NCI-H2029 (cell line): ENCODE measurements around the gene FGF2.

Source experiments
- DNase-seq: peaks from one replicate; lab custom pipeline; 2025; lab: John Stamatoyannopoulos, UW

Gene FGF2

DNA sequence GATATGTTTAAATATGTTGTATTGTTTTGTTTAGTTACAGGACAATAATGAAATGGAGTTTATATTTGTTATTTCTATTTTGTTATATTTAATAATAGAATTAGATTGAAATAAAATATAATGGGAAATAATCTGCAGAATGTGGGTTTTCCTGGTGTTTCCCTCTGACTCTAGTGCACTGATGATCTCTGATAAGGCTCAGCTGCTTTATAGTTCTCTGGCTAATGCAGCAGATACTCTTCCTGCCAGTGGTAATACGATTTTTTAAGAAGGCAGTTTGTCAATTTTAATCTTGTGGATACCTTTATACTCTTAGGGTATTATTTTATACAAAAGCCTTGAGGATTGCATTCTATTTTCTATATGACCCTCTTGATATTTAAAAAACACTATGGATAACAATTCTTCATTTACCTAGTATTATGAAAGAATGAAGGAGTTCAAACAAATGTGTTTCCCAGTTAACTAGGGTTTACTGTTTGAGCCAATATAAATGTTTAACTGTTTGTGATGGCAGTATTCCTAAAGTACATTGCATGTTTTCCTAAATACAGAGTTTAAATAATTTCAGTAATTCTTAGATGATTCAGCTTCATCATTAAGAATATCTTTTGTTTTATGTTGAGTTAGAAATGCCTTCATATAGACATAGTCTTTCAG is 68.8 kb downstream of the FGF2 start:
- DNase-seq = no peak

DNA sequence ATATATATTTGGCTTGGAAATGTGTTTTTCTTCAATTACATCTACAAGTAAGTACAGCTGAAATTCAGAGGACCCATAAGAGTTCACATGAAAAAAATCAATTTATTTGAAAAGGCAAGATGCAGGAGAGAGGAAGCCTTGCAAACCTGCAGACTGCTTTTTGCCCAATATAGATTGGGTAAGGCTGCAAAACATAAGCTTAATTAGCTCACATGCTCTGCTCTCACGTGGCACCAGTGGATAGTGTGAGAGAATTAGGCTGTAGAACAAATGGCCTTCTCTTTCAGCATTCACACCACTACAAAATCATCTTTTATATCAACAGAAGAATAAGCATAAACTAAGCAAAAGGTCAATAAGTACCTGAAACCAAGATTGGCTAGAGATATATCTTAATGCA is 69.6 kb downstream of the FGF2 start:
- DNase-seq = no peak

DNA sequence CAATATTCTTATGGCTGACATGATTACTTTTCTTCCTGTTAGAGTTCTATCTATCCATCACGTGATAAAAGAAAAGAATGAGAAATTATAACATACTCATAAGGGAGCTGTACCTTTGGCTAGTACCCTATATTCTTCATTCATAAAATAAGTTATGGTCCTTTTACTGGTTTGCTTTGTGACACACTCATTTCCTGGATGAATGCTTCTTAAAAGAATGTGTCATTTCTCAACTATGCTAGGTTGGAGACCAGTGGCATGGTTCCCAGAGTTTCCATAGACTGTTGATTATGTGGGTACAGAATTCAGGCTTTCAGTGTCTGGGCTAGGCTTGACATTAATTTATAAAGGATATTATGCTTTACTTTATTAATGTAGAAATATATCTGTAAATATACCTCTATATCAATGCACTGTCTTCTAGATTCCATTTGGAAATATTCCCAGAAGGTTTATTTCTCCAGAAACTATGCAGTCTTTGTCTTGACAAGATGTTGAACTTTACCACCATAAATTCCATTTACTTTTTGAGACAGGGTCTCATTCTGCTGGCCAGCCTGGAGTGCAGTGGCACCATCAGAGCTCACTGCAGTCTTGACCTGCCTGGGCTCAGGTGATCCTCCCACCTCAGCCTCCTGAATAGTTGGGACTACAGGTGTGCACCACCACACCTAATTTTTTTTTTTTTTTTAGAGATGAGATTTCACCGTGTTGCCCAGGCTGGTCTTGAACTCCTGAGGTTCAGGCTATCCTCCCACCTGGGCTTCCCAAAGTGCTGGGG is 71.9 kb downstream of the FGF2 start:
- DNase-seq = no peak

DNA sequence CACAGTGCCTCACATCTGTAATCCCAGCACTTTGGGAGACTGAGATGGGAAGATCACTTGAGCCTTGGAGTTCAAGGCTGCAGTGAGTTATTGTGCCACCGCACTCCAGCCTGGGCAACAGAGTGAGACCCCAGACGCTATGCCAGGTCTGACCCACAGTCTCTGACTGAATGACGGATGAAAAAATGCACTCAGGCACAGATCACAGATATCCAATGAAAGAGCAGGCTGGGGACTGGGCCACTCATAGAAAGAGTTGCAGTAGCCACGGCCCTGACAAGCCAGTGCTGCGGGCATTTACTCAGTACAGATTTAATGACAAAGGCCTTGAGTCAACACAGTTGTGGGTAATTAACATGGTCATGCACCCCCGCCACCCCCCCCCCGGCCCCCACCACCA is 73.1 kb downstream of the FGF2 start:
- no peak for DNase-seq

DNA sequence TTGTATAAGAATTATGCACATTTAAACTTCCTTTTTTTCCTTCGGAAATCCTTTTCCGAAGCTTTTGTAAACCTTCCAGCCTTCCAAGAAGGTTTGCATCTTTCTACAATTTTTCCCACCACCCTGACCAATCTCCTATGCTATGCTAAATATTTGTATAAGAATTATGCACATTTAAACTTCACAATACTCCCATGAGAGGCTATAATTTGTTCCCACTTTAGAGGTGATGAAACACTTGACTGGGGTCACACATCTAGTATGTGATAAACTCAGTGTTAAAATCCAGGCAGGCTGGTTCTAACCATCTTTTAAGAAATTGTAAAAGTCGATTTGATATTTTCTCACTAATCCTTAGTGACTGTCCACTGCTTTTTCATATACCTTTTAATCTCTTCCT is 73.7 kb downstream of the FGF2 start:
- DNase-seq = no peak

DNA sequence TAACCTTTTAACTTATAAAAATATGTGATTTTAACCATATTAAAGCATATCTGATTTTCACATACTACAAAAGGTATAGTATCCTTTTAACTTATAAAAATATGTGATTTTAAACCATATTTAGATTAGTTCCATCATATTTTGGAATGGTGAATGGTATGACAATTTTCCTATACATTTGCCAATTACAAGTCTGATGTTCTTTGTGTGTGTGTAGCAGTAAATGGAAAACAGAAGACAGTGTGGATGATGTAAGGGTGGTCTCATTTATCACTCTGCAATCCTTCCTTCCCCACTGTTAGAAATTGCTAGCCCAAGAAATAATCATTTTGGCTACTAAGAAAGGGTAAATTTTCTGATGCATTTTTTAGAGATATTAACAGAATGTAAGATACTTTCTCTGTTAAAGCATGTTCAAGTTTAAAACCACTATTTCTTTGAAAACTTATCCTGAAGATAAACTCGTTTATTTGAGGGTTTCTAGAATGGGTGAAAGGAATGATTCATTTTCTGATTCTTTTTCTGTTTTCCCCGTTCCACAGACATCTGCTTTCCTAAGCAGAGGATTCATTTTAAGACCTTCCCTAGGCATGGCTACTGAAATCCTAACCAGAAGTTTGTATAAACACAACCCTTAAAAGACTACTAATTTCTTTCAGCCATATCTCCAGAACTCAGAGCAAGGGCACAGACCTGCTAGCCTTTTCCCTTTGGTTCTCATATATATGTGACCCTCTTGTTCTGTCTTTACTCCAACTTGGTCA is 74.8 kb downstream of the FGF2 start:
- no peak for DNase-seq

DNA sequence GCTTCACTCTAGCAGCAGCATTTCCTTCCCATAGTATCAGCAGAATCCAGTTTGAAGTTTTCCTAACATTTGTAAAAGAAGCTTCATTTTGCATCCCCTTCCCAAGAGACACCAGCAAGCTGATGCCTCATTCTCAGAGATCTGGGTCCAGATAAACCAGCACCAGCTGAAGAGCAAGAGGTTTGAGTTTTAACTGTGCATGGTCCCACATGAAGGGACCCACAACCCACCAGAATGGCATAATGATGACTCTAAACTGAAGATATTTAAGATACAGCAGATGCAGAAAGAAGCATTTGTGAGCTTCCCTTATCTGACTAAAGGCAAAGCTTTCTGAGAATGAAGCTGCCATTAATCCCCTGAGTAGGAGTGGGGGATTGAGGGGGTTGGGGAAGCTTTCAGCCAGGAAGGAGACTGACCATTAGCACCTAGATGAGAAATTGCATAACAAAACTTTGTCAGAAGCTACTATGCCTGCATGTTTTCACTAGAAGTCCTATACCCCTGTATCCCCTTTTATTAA is 77.2 kb downstream of the FGF2 start:
- DNase-seq = no peak

DNA sequence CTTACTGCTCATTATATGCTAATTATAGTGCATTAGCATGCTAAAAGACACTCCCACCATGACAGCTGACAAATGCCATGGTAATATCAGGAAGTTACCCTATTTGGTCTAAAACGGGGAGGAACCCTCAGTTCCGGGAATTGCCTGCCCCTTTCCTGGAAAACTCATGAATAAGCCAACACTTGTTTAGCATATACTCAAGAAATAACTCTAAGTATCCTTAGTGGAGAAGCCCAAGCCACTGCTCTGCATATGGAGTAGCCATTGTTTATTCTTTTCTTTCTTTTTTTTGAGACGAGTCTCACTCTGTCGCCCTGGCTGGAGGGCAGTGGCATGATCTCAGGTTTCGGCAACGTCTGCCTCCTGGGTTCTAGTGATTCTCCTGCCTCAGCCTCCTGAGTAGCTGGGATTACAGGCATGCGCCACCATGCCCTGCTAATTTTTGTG is 80.3 kb downstream of the FGF2 start:
- no peak for DNase-seq

DNA sequence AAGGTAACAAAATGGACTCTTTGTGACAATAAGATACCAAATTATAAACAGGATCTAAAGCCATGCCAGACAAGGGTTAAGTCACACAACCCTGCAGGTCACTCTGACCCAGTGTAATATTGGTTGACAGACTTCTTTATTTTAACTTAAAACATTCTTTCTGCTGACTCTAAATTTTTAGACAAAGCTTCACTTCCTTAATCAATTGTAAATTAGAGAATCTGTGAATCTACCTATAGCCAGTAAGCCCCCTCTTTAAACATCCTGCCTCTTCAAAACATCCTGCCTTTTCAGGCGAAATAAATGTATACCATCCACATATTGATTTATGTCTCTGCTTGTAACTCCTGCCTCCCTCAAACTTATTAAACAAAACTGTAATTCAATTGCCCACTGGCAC is 81.6 kb downstream of the FGF2 start:
- DNase-seq = no peak

DNA sequence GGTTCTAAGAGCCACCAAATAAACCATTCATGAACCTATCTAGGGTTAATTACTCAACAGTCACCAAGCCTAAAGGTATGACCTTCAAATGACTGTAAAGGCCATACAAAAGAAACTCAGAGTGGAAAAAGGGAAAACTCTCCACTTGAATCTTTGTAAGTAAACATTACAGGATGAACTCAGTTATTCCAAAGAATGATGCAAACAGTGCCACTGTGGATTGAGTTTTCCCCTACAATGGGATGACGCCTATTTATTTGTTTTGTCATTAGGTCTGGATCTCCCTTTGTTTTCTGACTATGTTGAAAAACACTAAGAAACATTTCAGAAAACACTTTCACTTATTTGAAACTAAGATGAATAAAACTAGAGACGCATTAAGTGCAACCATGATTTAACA is 83.1 kb downstream of the FGF2 start:
- DNase-seq = no peak

DNA sequence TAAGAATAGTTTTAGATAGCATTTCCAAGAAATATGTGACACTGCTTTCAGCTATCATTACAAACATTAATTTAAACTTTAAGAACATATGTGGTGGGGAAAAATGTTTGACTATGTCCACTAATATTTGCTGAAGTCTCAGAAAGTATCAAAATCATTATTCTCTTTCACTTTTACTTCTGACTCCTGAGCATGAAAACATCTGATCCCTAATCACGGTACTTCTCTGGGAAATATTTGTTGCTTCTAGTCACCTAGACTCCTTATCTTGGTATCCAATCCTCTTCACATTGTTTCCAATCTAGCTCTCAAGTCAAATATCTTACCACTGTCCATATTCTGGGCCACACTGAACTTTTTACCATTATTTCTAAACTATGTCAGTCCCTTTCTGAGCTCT is 85.0 kb downstream of the FGF2 start:
- DNase-seq = no peak

DNA sequence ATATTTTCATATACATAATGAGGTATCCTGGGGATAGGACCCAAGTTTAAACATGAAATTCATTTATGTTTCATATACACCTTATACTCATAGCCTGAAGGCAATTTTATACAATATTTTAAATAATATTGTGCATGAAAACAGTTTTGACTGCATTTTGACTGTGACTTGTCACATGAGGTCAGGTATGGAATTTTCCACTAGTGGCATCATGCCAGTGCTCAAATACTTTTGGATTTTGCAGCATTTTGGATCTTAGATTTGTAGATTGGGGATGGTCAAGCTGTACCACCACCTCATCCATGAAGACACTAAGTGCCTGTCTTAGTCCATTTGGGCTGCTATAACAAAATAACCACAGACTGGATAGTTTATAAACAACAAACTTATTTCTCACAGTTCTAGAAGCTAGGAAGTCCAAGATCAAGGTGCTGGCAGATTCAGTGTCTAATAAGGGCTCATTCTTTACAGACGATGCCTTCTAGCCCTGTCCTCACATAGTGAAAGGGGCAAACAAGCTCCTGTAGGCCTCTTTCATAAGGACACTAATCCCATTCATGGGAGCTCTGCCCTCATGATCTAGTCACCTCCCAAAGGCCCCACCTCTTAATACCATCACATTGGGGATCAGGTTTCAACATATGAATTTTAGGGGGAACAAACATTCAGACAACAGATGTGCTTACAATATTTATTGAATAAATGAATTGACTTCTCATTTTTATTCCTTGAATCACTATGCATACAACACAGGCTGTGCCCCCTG is 86.4 kb downstream of the FGF2 start:
- DNase-seq = no peak

DNA sequence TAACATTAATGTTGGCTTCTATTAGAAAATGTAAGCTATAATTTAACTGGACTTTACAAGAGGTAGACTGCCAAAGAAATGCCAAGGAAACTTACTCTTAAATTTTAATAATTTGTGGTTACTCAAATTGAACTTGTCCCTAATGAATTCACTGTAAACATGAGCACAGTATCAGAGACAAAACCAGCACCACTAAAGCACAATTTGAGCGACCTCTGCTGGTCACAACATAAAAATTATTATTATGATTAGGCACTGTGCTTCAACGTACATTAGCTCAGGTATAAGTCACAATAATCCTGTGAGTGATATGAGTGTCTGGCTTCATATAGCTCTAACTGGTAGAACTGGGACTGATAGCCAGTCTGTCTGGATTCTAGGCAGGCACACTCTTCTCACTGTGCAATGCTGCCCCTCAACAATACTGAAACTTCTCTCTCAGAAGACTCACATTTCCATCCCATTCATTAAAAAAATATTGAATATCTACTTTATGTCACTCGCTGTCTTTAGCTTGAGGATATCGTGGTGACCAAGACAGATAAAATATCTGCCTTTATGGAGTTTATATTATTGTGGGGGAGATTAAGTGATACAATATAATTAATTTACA is 87.8 kb downstream of the FGF2 start:
- DNase-seq = no peak

DNA sequence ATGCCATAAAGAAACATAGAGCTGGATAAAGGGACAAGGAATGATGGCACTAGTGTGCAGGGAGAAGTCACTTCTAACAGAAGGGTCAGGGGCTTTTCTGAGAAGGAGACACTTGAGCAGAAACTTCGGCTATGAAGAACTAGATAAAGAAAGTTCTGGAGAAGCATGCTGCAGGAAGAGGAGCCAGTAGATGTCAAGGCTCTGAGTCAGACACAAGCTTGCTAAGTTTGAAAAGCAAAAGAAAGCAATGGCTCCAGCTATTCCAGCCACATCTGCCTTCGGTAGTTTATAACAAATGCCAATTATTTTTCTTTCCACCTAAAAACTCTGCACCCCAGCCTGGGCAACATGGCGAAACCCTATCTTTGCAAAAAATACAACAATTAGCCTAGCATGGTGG is 88.3 kb downstream of the FGF2 start:
- DNase-seq = no peak

DNA sequence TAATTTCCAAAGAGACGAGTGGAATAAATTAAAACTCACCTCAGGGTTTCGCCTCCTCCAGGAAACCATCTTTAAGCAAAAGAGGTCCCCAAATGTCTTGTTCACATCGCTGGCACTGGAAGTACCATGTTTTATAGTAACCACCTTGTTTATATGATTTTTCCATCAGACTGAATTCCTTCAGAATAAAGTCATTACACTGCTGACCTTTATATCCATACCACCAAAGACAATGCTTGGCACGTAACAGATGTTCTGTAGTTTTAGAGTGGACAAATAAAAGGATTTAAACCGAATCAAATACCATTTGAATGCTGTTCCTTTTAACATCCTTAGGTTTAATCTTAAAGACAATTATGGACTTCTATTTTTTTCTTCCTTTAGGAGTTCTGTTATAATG is 91.1 kb downstream of the FGF2 start:
- no peak for DNase-seq

DNA sequence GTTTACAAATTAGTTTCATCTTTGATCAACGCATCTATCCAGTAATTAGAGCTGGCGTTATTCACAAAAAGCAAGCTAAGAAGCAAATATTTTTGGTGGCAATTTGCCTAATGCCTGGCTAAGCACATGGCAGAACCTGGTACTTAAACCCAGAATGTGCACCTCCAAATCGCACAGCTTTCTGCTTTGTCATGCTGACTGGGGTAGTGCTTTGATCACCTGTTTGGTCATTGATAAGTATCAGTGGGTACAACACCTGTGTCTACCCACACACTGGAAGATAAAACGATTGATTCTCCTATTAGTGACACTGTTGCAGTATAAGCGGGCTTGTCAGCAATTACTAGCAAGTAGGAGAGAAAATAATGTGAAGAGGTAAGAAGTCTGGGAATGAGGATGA is 93.8 kb downstream of the FGF2 start:
- no peak for DNase-seq

DNA sequence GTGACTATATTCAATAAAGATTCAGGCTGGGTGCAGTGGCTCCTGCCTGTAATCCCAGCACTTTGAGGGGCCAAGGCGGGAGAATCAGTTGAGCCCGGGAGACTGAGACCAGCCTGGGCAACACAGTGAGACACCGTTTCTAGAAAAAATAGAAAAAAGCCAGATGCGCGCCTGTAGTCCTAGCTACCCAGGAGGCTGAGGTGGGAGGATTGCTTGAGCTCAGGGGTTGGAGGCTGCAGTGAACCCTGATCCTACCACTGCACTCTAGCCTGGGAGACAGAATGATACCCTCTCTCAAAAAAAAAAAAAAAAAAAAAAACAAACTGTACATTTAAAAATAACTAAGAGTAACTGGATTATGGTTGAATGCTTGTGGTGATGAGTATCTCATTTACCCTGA is 94.7 kb downstream of the FGF2 start:
- DNase-seq = no peak

DNA sequence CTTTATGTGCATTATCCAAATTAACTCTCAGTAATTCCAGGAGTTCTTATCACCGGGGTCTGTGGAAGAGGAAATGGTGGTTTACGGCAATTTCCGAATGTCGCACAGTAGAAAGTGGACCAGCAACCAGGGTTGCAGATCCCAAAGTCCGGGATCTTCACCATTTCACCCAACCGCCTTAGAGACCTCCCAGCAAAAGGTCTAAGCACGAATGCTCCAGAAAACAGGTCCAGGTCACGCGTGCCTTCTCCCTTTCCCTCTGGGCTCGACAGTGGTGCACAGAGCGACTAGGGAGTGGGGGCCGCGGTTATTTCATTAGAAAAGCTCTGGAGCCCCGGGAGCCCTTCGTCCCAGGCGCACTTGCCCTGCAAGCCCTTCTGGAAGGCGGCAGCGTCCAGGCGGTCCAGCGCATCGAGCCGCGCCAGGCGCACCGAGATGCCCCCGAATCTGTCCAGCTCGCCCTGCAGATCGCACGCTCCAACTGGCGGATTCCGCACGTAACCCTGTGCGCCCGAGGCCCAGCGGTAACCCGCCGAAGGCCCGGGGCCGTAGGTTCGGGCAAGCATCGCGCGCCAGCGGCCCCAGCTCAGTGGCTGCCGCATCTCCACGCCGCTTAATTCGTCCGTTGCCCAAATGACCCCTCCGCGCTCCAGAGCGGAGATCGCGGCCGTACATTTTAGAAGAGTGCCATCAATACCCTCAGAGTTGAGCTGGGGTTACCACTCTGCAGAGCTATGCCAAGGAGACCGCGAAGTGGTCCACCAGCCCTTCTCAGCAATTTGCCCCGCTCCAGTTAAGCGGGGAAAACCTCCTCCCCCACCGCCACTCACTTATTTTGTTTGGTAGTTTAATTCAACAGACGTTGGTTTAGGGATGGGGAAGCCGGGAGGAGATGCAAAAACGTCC is 95.6 kb downstream of the FGF2 start, which contains the start of gene NUDT6:
NUDT6 (minus strand) TSS at position 627 of the 906 bp plus-strand sequence; CDS start at position 602, 25 bp downstream.
- peak; percentile 12 for DNase-seq

DNA sequence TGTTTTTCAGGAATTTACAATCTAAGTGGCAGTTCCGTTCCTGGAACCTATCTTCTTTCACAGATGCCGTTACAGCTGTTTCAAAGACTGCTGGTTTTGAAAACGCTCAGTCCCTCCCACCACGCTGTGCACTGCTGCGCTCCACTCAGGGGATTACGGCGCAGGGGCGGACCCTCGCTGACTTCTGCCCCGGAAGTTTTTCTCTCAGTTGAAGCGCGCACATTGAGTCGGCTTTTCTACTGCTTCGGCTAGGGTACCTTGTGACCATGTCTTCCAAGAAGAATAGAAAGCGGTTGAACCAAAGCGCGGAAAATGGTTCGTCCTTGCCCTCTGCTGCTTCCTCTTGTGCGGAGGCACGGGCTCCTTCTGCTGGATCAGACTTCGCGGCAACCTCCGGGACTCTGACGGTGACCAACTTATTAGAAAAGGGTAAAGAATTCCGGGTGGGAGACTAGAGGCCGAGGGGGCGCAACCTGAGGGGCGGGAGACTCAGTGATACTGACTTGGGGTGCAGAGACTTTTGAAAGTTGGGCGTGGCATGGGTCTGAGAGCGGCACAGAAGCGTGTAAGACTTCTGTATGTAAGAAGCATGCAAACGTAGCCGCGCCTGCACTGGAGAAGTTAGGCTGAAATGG is 96.4 kb downstream of the FGF2 start:
- peak; percentile 21 for DNase-seq

DNA sequence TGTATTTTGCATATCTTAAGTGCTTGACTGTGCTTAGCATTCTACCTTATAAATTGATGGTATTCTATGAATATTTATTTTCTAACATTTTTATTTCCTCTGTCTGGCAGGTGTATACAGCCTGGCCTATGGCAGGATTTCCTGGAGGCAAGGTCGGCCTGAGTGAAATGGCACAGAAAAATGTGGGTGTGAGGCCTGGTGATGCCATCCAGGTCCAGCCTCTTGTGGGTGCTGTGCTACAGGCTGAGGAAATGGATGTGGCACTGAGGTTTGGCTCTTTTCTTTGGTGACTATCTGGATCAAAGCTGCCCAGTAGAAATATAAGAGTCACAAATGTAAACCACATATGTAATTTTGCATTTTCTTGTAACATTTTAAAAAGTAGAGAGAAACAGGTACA is 102.3 kb downstream of the FGF2 start:
- no peak for DNase-seq
